Thoracic aorta (tissue), 2 donors: Measurements from ENCODE around the gene B4GALT1. TPM values are rescaled to one million over a fixed set of nuclear protein-coding genes. Genes with fewer than 3 reads are reported as not detected.

Experiments used
- ATAC-seq: fragments of 150-250 bp; one replicate; pipeline ENCODE4 v1.8.0; 2017; ENCODE audit warnings: low read depth; ENCODE audit not compliant: insufficient number of reproducible peaks, low FRiP score
- DNase-seq: peaks from one replicate; pipeline ENCODE4 v3.0.0-alpha.2; 2020; ENCODE audit warnings: low spot score
- H3K27ac ChIP-seq, 2 donors: fragments of 200-600 bp; sonication (generic); 1 replicate in 1 of 2; 2 replicates in 1 of 2; pipeline ENCODE4 v1.5.1; 2016; ENCODE audit warnings: mild to moderate bottlenecking in 2 of 2, moderate library complexity in 2 of 2
- H3K27me3 ChIP-seq: fragments of 200-600 bp; sonication (generic); replicated peaks from 2 replicates; pipeline ENCODE4 v1.6.0; 2016; ENCODE audit warnings: mild to moderate bottlenecking; ENCODE audit not compliant: insufficient read depth
- H3K36me3 ChIP-seq: fragments of 200-600 bp; sonication (generic); one replicate; pipeline ENCODE4 v1.5.1; 2016
- H3K4me1 ChIP-seq, 2 donors: fragments of 200-600 bp; sonication (generic); 1 replicate in 1 of 2; 2 replicates in 1 of 2; pipeline versions ENCODE4 v1.5.1 to v1.6.0; 2016; ENCODE audit warnings: low read depth in 2 of 2, mild to moderate bottlenecking in 1 of 2; ENCODE audit not compliant: control insufficient read depth in 1 of 2
- H3K4me3 ChIP-seq: fragments of 200-600 bp; sonication (generic); 2 replicates; pipeline ENCODE4 v1.5.1; 2016; ENCODE audit warnings: mild to moderate bottlenecking
- H3K9me3 ChIP-seq: fragments of 200-600 bp; sonication (generic); 2 replicates; pipeline ENCODE4 v1.5.1; 2016
- CTCF ChIP-seq: fragments of 200-600 bp; sonication (generic); IDR thresholded peaks from one replicate; pipeline ENCODE4 v1.5.1; 2019; ENCODE audit warnings: antibody characterized with exemption
- total RNA-seq, 2 donors: library from RNA; depleted of rRNA; stranded (reverse); fragments of >200 nt; gene quantifications; one replicate each; pipeline versions ENCODE4 v1.1.0 to v1.2.3, GENCODE V29; 2016

Gene B4GALT1
- total RNA-seq, 2 donors from 2014 or later: 59.4 to 86.6 TPM

- Histone ChIP-seq H3K4me3 (no peak overlapping the region), H3K9me3 (no peaks in the 10 kb centered on the region), H3K27ac (no peak overlapping the region), H3K36me3 (no peaks in the 10 kb centered on the region), H3K27me3 (no peaks in the 10 kb centered on the region), H3K4me1 (peaks cover 59 to 78% of the 10 kb centered on the region in 2 donors)
- TF ChIP-seq CTCF: no peak
- no peak for DNase-seq
- ATAC-seq: no peak
These were observed 13.5 kb downstream of the B4GALT1 start for GRCh38 chr9:33153666-33154065.

GRCh38 chr9:33153001-33153400, 14.1 kb downstream of the B4GALT1 start:
- Histone ChIP-seq H3K4me1 (peaks cover 59 to 78% of the 10 kb centered on the region in 2 donors), H3K9me3 (no peaks in the 10 kb centered on the region), H3K27ac (peak overlapping the region in 1 of 2 donors; percentile 1), H3K4me3 (no peak overlapping the region), H3K27me3 (no peaks in the 10 kb centered on the region), H3K36me3 (no peaks in the 10 kb centered on the region)
- ATAC-seq (no peak), DNase-seq (no peak)
- TF ChIP-seq CTCF: no peak

GRCh38 chr9:33151601-33152000, 15.5 kb downstream of the B4GALT1 start:
- no peaks in the 10 kb centered on the region for H3K27me3 ChIP-seq
- no peak for DNase-seq
- TF ChIP-seq CTCF: no peak
- H3K4me1 ChIP-seq: peaks cover 62 to 78% of the 10 kb centered on the region in 2 donors
- H3K27ac ChIP-seq: peak overlapping the region; percentile 30 to 77
- H3K36me3 ChIP-seq: no peaks in the 10 kb centered on the region
- no peak overlapping the region for H3K4me3 ChIP-seq
- no peaks in the 10 kb centered on the region for H3K9me3 ChIP-seq
- no peak for ATAC-seq

- Histone ChIP-seq H3K27me3 (no peaks in the 10 kb centered on the region), H3K36me3 (no peaks in the 10 kb centered on the region), H3K4me1 (peaks cover 67 to 78% of the 10 kb centered on the region in 2 donors), H3K27ac (peak overlapping the region; percentile 30 to 77), H3K4me3 (peak overlapping the region; percentile 4), H3K9me3 (no peaks in the 10 kb centered on the region)
- TF ChIP-seq CTCF: no peak
- DNase-seq: no peak
- ATAC-seq: peak; percentile 56
These were observed 16.1 kb downstream of the B4GALT1 start for GRCh38 chr9:33151007-33151557.

GRCh38 chr9:33148367-33149014, 18.6 kb downstream of the B4GALT1 start:
- no peaks in the 10 kb centered on the region for H3K36me3 ChIP-seq
- no peak overlapping the region for H3K4me3 ChIP-seq
- no peaks in the 10 kb centered on the region for H3K9me3 ChIP-seq
- DNase-seq: no peak
- H3K4me1 ChIP-seq: peaks cover 82 to 89% of the 10 kb centered on the region in 2 donors
- H3K27ac ChIP-seq: peak overlapping the region in 1 of 2 donors; percentile 1
- ATAC-seq: no peak
- no peaks in the 10 kb centered on the region for H3K27me3 ChIP-seq
- TF ChIP-seq CTCF: no peak
